GM21786 (cell line): ENCODE measurements around the gene IL1RAPL2.
"Not testable (repeated sequence)": the region's sequence is repeated elsewhere in the genome, so short reads cannot be mapped to it uniquely, and the experiment has no call there.

Experiments used
- ATAC-seq: cut with Tn5 transposase; IDR thresholded peaks from one replicate; pipeline ENCODE4 v1.9.1; 2021; ENCODE audit not compliant: unreplicated experiment

The IL1RAPL2 gene

GRCh38 chrX:104565791-104566680 is at the start of gene IL1RAPL2:
IL1RAPL2 (plus strand) TSS chrX:104566199.
- no peak for ATAC-seq

GRCh38 chrX:104522386-104522785 is 43.6 kb upstream of the IL1RAPL2 start:
- ATAC-seq = no peak

GRCh38 chrX:104523858-104524257 is 42.1 kb upstream of the IL1RAPL2 start:
- ATAC-seq = no peak

GRCh38 chrX:104539081-104539480 is 26.9 kb upstream of the IL1RAPL2 start:
- no peak for ATAC-seq

- ATAC-seq = not testable (repeated sequence)
Observed at GRCh38 chrX:104542447-104542846, 23.6 kb upstream of the IL1RAPL2 start.

GRCh38 chrX:104564335-104564734 is 1.7 kb upstream of the IL1RAPL2 start:
- ATAC-seq = no peak

- no peak for ATAC-seq
Observed at GRCh38 chrX:104564921-104565703, 887 bp upstream of the IL1RAPL2 start.

GRCh38 chrX:104566681-104567501 is 892 bp downstream of the IL1RAPL2 start:
- no peak for ATAC-seq

- no peak for ATAC-seq
Observed at GRCh38 chrX:104567506-104567905, 1.5 kb downstream of the IL1RAPL2 start.

- ATAC-seq = no peak
Observed at GRCh38 chrX:104568304-104568915, 2.4 kb downstream of the IL1RAPL2 start.

- ATAC-seq = no peak
Observed at GRCh38 chrX:104618106-104618895, 52.3 kb downstream of the IL1RAPL2 start.

GRCh38 chrX:104621781-104622180 is 55.8 kb downstream of the IL1RAPL2 start:
- ATAC-seq = no peak

- ATAC-seq = no peak
Observed at GRCh38 chrX:104641176-104641575, 75.2 kb downstream of the IL1RAPL2 start.

GRCh38 chrX:104647084-104647483 is 81.1 kb downstream of the IL1RAPL2 start:
- no peak for ATAC-seq

GRCh38 chrX:104659005-104659744 is 93.2 kb downstream of the IL1RAPL2 start:
- no peak for ATAC-seq

- no peak for ATAC-seq
Observed at GRCh38 chrX:104660092-104660491, 94.1 kb downstream of the IL1RAPL2 start.

GRCh38 chrX:104662694-104663093 is 96.7 kb downstream of the IL1RAPL2 start:
- no peak for ATAC-seq

- ATAC-seq = no peak
Observed at GRCh38 chrX:104665691-104666090, 99.7 kb downstream of the IL1RAPL2 start.

GRCh38 chrX:104668550-104668949 is 102.6 kb downstream of the IL1RAPL2 start:
- ATAC-seq = no peak
